ENCODE results near the gene IL36G. TPM values are rescaled to one million over a fixed set of nuclear protein-coding genes. Genes with fewer than 3 reads are reported as not detected.

The IL36G gene
- not detected in 5 replicates for total RNA-seq (2022; extraction: Qiagen RNA extraction)

GRCh38 chr2:112977559-112978056 is at the start of gene IL36G:
IL36G (plus strand) TSS chr2:112978006; CDS start chr2:112978639, 633 bp downstream.

DNA sequence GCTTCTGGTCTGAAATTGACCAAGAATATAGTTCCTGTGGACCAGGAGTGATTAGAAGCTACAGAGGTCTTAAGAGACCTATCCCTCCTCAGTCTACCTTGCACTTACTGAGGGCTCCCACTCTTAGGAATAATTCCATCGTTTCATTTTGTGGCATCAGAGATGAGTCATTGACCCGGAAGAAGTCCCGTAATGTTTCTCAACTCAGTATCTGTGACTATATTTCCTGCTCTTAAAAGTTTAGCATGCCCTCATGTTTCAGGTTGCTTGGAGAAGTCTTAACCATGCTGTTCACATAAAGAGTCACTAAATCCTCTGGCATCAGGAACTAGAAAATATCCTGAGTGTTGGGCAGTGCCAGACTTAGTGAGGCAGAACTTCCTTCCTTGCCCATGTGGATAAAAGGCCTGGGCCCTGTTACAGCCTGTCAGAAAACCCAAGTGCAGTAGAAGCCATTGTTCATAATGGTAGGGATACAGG is 27.3 kb downstream of the IL36G start, which contains the start of gene IL36A:
Gene IL36A (plus strand): TSS at position 430 of the 480 bp plus-strand sequence. CDS start 413 bp downstream, outside the sequence.

Other genes with a start within 250 kb of the IL36G start
- gene CKAP2L, start 213.4 kb upstream of the IL36G start, total RNA-seq (2022; extraction: Qiagen RNA extraction), result 11.8 to 19.1 TPM (median 13.9 TPM) in 5 replicates
- gene IL1A, start 193.5 kb upstream of the IL36G start, total RNA-seq (2022; extraction: Qiagen RNA extraction), result 0.14 to 0.31 TPM (median 0.24 TPM) in 5 replicates
- gene IL1B, start 141.2 kb upstream of the IL36G start, total RNA-seq (2022; extraction: Qiagen RNA extraction), result 0.07 to 0.21 TPM (median 0.14 TPM) in 5 replicates
- gene IL37, start 66.8 kb upstream of the IL36G start, total RNA-seq (2022; extraction: Qiagen RNA extraction), result not detected in 5 replicates
- not detected in 5 replicates for gene IL36A, start 27.5 kb downstream of the IL36G start, total RNA-seq (2022; extraction: Qiagen RNA extraction)
- 0.11 to 0.14 TPM in 2 of 5 replicates, not detected in the others for gene IL36B, start 74.9 kb downstream of the IL36G start, total RNA-seq (2022; extraction: Qiagen RNA extraction)
- gene IL36RN, start 81.2 kb downstream of the IL36G start, total RNA-seq (2022; extraction: Qiagen RNA extraction), result 0.02 to 0.11 TPM (median 0.02 TPM) in 3 of 5 replicates, not detected in the others
- gene IL1F10, start 90.0 kb downstream of the IL36G start, total RNA-seq (2022; extraction: Qiagen RNA extraction), result 0.09 to 0.24 TPM in 2 of 5 replicates, not detected in the others
- gene IL1RN, start 149.6 kb downstream of the IL36G start, total RNA-seq (2022; extraction: Qiagen RNA extraction), result 0.16 to 0.37 TPM (median 0.33 TPM) in 5 replicates
- gene PSD4, start 196.0 kb downstream of the IL36G start, total RNA-seq (2022; extraction: Qiagen RNA extraction), result 12.3 to 15.0 TPM (median 13.6 TPM) in 5 replicates